ENCODE measurements around the gene SLC24A3.

DNA sequence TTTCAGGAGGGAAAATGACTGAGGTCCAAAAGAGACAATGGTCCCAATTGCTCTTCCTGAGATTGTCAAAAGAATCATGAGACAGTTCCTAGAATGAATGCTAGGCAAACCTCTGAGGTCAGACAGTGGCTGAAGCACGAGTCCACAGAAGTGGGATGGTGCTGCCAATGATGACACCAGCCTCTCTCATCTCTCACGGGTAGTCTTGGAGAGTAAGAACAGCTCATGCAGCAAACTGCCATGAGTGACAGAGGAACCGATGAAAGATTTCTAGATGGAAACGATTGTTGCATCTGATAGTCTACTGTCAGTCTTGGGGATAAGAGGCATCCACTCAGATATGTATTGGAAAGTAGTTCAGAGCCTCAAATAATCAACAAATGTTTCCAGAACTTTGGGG is 188.7 kb downstream of the SLC24A3 start:
- TF ChIP-seq CTCF (optimal IDR thresholded peaks at IDR 0.05 in 1 of 3, IDR thresholded peaks at IDR 0.05 in 1 of 3, conservative IDR thresholded peaks at IDR 0.05 in 1 of 3; ENCODE audit: extremely low read depth in 1 of 3, insufficient read depth in 2 of 3, low read length in 3 of 3) = no peak
- TF ChIP-seq EZH2 (IDR thresholded peaks at IDR 0.05; ENCODE audit: low read length) = no peak
